SK-N-MC (cell line): Measurements from ENCODE around the gene SNW1.

ENCODE experiments used
- EZH2 ChIP-seq: fragments of 200-600 bp; sonication (generic); IDR thresholded peaks from one replicate; pipeline ENCODE4 v1.6.1; 2017; ENCODE audit warnings: antibody characterized with exemption
- FOXP2 ChIP-seq: optimal IDR thresholded peaks from 2 replicates; pipeline ENCODE3; 2011; ENCODE audit warnings: mild to moderate bottlenecking, moderate library complexity; ENCODE audit not compliant: insufficient read depth; ENCODE audit errors: extremely low read length, control extremely low read depth
- POLR2AphosphoS5 ChIP-seq: IDR thresholded peaks from 2 replicates; pipeline ENCODE4 v1.6.1; 2012; ENCODE audit warnings: mild to moderate bottlenecking, low read depth, low read length, borderline replicate concordance

- TF ChIP-seq EZH2 (no peak), POLR2AphosphoS5 (no peak), FOXP2 (no peak)
Observed at GRCh38 chr14:77805706-77806105, 44.8 kb upstream of the SNW1 start.
